CD8-positive, alpha-beta memory T cell (primary cell): Measurements from ENCODE around the gene SORCS3. TPM values are rescaled to one million over a fixed set of nuclear protein-coding genes. Genes with fewer than 3 reads are reported as not detected.

ENCODE experiments used
- CTCF ChIA-PET: fragments of 350-600 bp; sonication (Branson Sonifier 250); formaldehyde crosslinking; loops from one replicate; lab custom pipeline; 2021; ENCODE audit warnings: antibody characterized with exemption; lab: Charles Lee
- POLR2A ChIA-PET: fragments of 350-600 bp; sonication (Branson Sonifier 250); formaldehyde crosslinking; loops from one replicate; lab custom pipeline; 2021; ENCODE audit warnings: antibody characterized with exemption; lab: Charles Lee
- DNase-seq, 5 donors: peaks; one replicate each; pipeline versions ENCODE4 v3.0.0 to v3.0.0-alpha.2; 2020 to 2022; ENCODE audit warnings: mixed read lengths in 1 of 5
- H3K27ac ChIP-seq: one replicate; pipeline ENCODE4 v1.7.0; 2013; ENCODE audit warnings: low read depth, mild to moderate bottlenecking, low read length, moderate library complexity
- H3K27me3 ChIP-seq: 2 replicates; pipeline ENCODE4 v1.7.0; 2013; ENCODE audit warnings: low read length, mild to moderate bottlenecking; ENCODE audit not compliant: insufficient read depth, poor library complexity, severe bottlenecking
- H3K36me3 ChIP-seq: 2 replicates; pipeline ENCODE4 v1.7.0; 2013; ENCODE audit warnings: mild to moderate bottlenecking, low read length, moderate library complexity; ENCODE audit not compliant: insufficient read depth
- H3K4me1 ChIP-seq: 2 replicates; pipeline ENCODE4 v1.7.0; 2013; ENCODE audit warnings: mild to moderate bottlenecking, low read length, moderate library complexity; ENCODE audit not compliant: insufficient read depth
- H3K4me3 ChIP-seq: 2 replicates; pipeline ENCODE4 v1.7.0; 2013; ENCODE audit warnings: mild to moderate bottlenecking, low read length
- H3K9me3 ChIP-seq: 2 replicates; pipeline ENCODE4 v1.7.0; 2013; ENCODE audit warnings: mild to moderate bottlenecking, low read length
- H3K27ac Mint-ChIP-seq, 8 donors: one replicate each; pipeline ENCODE4 v1.8.0; 2020 to 2021; ENCODE audit warnings: mixed read lengths in 8 of 8, mild to moderate bottlenecking in 6 of 8, inconsistent platforms in 3 of 8, moderate library complexity in 3 of 8
- H3K27me3 Mint-ChIP-seq, 2 donors: one replicate each; pipeline ENCODE4 v1.8.0; 2020 to 2021; ENCODE audit warnings: mixed read lengths in 2 of 2, mild to moderate bottlenecking in 1 of 2, moderate library complexity in 1 of 2
- H3K36me3 Mint-ChIP-seq, 3 donors: one replicate each; pipeline ENCODE4 v1.8.0; 2020 to 2021; ENCODE audit warnings: mixed read lengths in 3 of 3, inconsistent platforms in 1 of 3, mild to moderate bottlenecking in 1 of 3
- H3K4me1 Mint-ChIP-seq, 3 donors: one replicate each; pipeline ENCODE4 v1.8.0; 2020 to 2021; ENCODE audit warnings: mixed read lengths in 3 of 3, inconsistent platforms in 1 of 3, mild to moderate bottlenecking in 1 of 3
- H3K4me3 Mint-ChIP-seq, 7 donors: one replicate each; pipeline ENCODE4 v1.8.0; 2020 to 2021; ENCODE audit warnings: mixed read lengths in 7 of 7, mild to moderate bottlenecking in 6 of 7, moderate library complexity in 4 of 7, inconsistent platforms in 2 of 7
- H3K9me3 Mint-ChIP-seq, 5 donors: one replicate each; pipeline ENCODE4 v1.8.0; 2020 to 2022; ENCODE audit warnings: mixed read lengths in 5 of 5, mild to moderate bottlenecking in 3 of 5, moderate library complexity in 2 of 5, inconsistent platforms in 1 of 5
- polyA plus RNA-seq: library from polyadenylated mRNA; unstranded; fragments of 300-500 nt; fragmentation: Illumina TruSeq; gene quantifications from one replicate; pipeline ENCODE4 v1.2.3, GENCODE V29; 2021
- total RNA-seq, 2 experiments: library from RNA; stranded (reverse); gene quantifications; one replicate each; pipeline ENCODE4 v1.2.3, GENCODE V29; 2021

SORCS3 gene
- total and polyA plus RNA-seq, 3 experiments from 2014 or later = not detected

- no peaks in the 10 kb centered on the region for H3K4me1 Mint-ChIP-seq
- no peaks in the 10 kb centered on the region for H3K27me3 ChIP-seq
- no peaks in the 10 kb centered on the region for H3K27me3 Mint-ChIP-seq
- H3K4me3 Mint-ChIP-seq = no peak overlapping the region
- CTCF ChIA-PET = no interaction called here
- no peak overlapping the region for H3K27ac ChIP-seq
- H3K27ac Mint-ChIP-seq = no peak overlapping the region
- peaks cover 0 to 5% (median 2%) of the 10 kb centered on the region in 5 donors for H3K9me3 Mint-ChIP-seq
- no peak for DNase-seq
- H3K36me3 Mint-ChIP-seq = no peaks in the 10 kb centered on the region
- no peaks in the 10 kb centered on the region for H3K36me3 ChIP-seq
- no peaks in the 10 kb centered on the region for H3K4me1 ChIP-seq
- no peaks in the 10 kb centered on the region for H3K9me3 ChIP-seq
- H3K4me3 ChIP-seq = no peak overlapping the region
- POLR2A ChIA-PET = no interaction called here
These were observed 427.4 kb downstream of the SORCS3 start for GRCh38 chr10:105068497-105068896.

- no peaks in the 10 kb centered on the region for H3K9me3 ChIP-seq
- CTCF ChIA-PET = no interaction called here
- H3K27ac Mint-ChIP-seq = no peak overlapping the region
- no peaks in the 10 kb centered on the region for H3K4me1 ChIP-seq
- DNase-seq = no peak
- no peaks in the 10 kb centered on the region for H3K4me1 Mint-ChIP-seq
- no peaks in the 10 kb centered on the region for H3K36me3 Mint-ChIP-seq
- H3K9me3 Mint-ChIP-seq = peaks cover 0 to 4% (median 0%) of the 10 kb centered on the region in 5 donors
- H3K36me3 ChIP-seq = no peaks in the 10 kb centered on the region
- no peaks in the 10 kb centered on the region for H3K27me3 ChIP-seq
- POLR2A ChIA-PET = no interaction called here
- H3K4me3 Mint-ChIP-seq = no peak overlapping the region
- H3K27me3 Mint-ChIP-seq = no peaks in the 10 kb centered on the region
- H3K4me3 ChIP-seq = no peak overlapping the region
- H3K27ac ChIP-seq = no peak overlapping the region
These were observed 429.2 kb downstream of the SORCS3 start for GRCh38 chr10:105070249-105070648.

- H3K9me3 Mint-ChIP-seq = peaks cover 0 to 4% (median 0%) of the 10 kb centered on the region in 5 donors
- no peaks in the 10 kb centered on the region for H3K36me3 ChIP-seq
- H3K36me3 Mint-ChIP-seq = no peaks in the 10 kb centered on the region
- H3K9me3 ChIP-seq = no peaks in the 10 kb centered on the region
- H3K4me3 ChIP-seq = no peak overlapping the region
- no peaks in the 10 kb centered on the region for H3K4me1 Mint-ChIP-seq
- H3K27ac ChIP-seq = no peak overlapping the region
- no peaks in the 10 kb centered on the region for H3K27me3 ChIP-seq
- CTCF ChIA-PET = no interaction called here
- no peak overlapping the region for H3K4me3 Mint-ChIP-seq
- no peaks in the 10 kb centered on the region for H3K27me3 Mint-ChIP-seq
- no peaks in the 10 kb centered on the region for H3K4me1 ChIP-seq
- no peak for DNase-seq
- POLR2A ChIA-PET = no interaction called here
- H3K27ac Mint-ChIP-seq = no peak overlapping the region
These were observed 429.9 kb downstream of the SORCS3 start for GRCh38 chr10:105070952-105071351.

GRCh38 chr10:105071980-105072379 lies 430.9 kb downstream of the SORCS3 start:
- Mint-ChIP-seq H3K27ac (no peak overlapping the region), H3K27me3 (no peaks in the 10 kb centered on the region), H3K4me3 (no peak overlapping the region), H3K36me3 (no peaks in the 10 kb centered on the region), H3K4me1 (no peaks in the 10 kb centered on the region), H3K9me3 (peaks cover 0 to 4% (median 0%) of the 10 kb centered on the region in 5 donors)
- Histone ChIP-seq H3K9me3 (no peaks in the 10 kb centered on the region), H3K4me3 (no peak overlapping the region), H3K27me3 (no peaks in the 10 kb centered on the region), H3K27ac (no peak overlapping the region), H3K36me3 (no peaks in the 10 kb centered on the region), H3K4me1 (no peaks in the 10 kb centered on the region)
- CTCF ChIA-PET = no interaction called here
- DNase-seq = no peak
- POLR2A ChIA-PET = no interaction called here

GRCh38 chr10:105073999-105074398 lies 432.9 kb downstream of the SORCS3 start:
- H3K27me3 ChIP-seq = no peaks in the 10 kb centered on the region
- Mint-ChIP-seq H3K4me3 (no peak overlapping the region), H3K9me3 (peaks cover 0 to 6% (median 0%) of the 10 kb centered on the region in 5 donors), H3K4me1 (no peaks in the 10 kb centered on the region), H3K27me3 (no peaks in the 10 kb centered on the region), H3K36me3 (no peaks in the 10 kb centered on the region), H3K27ac (no peak overlapping the region)
- POLR2A ChIA-PET = no interaction called here
- no peaks in the 10 kb centered on the region for H3K9me3 ChIP-seq
- no peak overlapping the region for H3K27ac ChIP-seq
- CTCF ChIA-PET = no interaction called here
- no peaks in the 10 kb centered on the region for H3K36me3 ChIP-seq
- H3K4me3 ChIP-seq = no peak overlapping the region
- no peaks in the 10 kb centered on the region for H3K4me1 ChIP-seq
- DNase-seq = no peak

- Histone ChIP-seq H3K27me3 (no peaks in the 10 kb centered on the region), H3K4me1 (no peaks in the 10 kb centered on the region), H3K9me3 (no peaks in the 10 kb centered on the region), H3K36me3 (no peaks in the 10 kb centered on the region), H3K27ac (no peak overlapping the region), H3K4me3 (no peak overlapping the region)
- no peaks in the 10 kb centered on the region for H3K4me1 Mint-ChIP-seq
- peak overlapping the region in 1 of 7 donors; percentile 20 for H3K4me3 Mint-ChIP-seq
- DNase-seq = no peak
- no peaks in the 10 kb centered on the region for H3K36me3 Mint-ChIP-seq
- H3K27me3 Mint-ChIP-seq = no peaks in the 10 kb centered on the region
- ChIA-PET POLR2A (no interaction called here), CTCF (no interaction called here)
- H3K9me3 Mint-ChIP-seq = peaks cover 0 to 8% (median 0%) of the 10 kb centered on the region in 5 donors
- no peak overlapping the region for H3K27ac Mint-ChIP-seq
These were observed 433.9 kb downstream of the SORCS3 start for GRCh38 chr10:105075031-105075430.

GRCh38 chr10:105085980-105086379 lies 444.9 kb downstream of the SORCS3 start:
- Mint-ChIP-seq H3K4me3 (no peak overlapping the region), H3K4me1 (no peaks in the 10 kb centered on the region), H3K27me3 (no peaks in the 10 kb centered on the region), H3K27ac (no peak overlapping the region), H3K9me3 (peaks cover 0 to 5% (median 0%) of the 10 kb centered on the region in 5 donors), H3K36me3 (no peaks in the 10 kb centered on the region)
- Histone ChIP-seq H3K4me3 (no peak overlapping the region), H3K36me3 (no peaks in the 10 kb centered on the region), H3K4me1 (no peaks in the 10 kb centered on the region), H3K27me3 (no peaks in the 10 kb centered on the region), H3K9me3 (no peaks in the 10 kb centered on the region), H3K27ac (no peak overlapping the region)
- ChIA-PET CTCF (no interaction called here), POLR2A (no interaction called here)
- DNase-seq = no peak

GRCh38 chr10:105094048-105094447 lies 453.0 kb downstream of the SORCS3 start:
- Mint-ChIP-seq H3K36me3 (no peaks in the 10 kb centered on the region), H3K27me3 (no peaks in the 10 kb centered on the region), H3K9me3 (peaks cover 0 to 2% (median 0%) of the 10 kb centered on the region in 5 donors), H3K27ac (no peak overlapping the region), H3K4me3 (no peak overlapping the region), H3K4me1 (no peaks in the 10 kb centered on the region)
- DNase-seq = no peak
- Histone ChIP-seq H3K27ac (no peak overlapping the region), H3K4me1 (no peaks in the 10 kb centered on the region), H3K27me3 (no peaks in the 10 kb centered on the region), H3K4me3 (no peak overlapping the region), H3K9me3 (no peaks in the 10 kb centered on the region), H3K36me3 (no peaks in the 10 kb centered on the region)
- ChIA-PET POLR2A (no interaction called here), CTCF (no interaction called here)

- ChIA-PET CTCF (no interaction called here), POLR2A (no interaction called here)
- Histone ChIP-seq H3K27me3 (no peaks in the 10 kb centered on the region), H3K27ac (no peak overlapping the region), H3K9me3 (no peaks in the 10 kb centered on the region), H3K4me1 (no peaks in the 10 kb centered on the region), H3K4me3 (no peak overlapping the region), H3K36me3 (no peaks in the 10 kb centered on the region)
- Mint-ChIP-seq H3K27ac (no peak overlapping the region), H3K9me3 (peaks cover 0 to 2% (median 0%) of the 10 kb centered on the region in 5 donors), H3K4me1 (no peaks in the 10 kb centered on the region), H3K36me3 (no peaks in the 10 kb centered on the region), H3K27me3 (no peaks in the 10 kb centered on the region), H3K4me3 (no peak overlapping the region)
- no peak for DNase-seq
These were observed 455.2 kb downstream of the SORCS3 start for GRCh38 chr10:105096316-105096715.
